Measurements from ENCODE around the gene CTNNB1.

The CTNNB1 gene

DNA sequence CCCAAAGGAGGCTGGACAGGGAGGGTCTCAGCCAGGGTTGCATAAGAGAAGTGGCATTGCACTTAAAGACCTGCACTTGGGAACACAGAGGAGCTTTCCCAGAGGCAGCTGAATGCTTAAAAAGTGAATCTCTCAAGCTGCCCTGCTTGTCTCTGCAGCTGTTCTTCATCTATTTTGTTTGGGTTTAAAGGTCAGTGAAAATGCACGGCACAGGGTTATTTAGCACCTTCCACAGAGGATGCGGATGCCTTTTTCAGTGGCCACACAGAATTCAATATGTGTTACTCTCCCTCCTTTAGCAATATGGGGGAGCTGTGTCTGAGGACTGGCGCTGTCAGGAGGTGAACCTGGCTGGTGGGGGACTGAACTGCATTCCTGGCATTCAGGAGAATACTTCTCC lies 22.7 kb upstream of the CTNNB1 start:
- DNase-seq (ENCODE audit: low read depth): no peak
- TF ChIP-seq, protein P1, sequence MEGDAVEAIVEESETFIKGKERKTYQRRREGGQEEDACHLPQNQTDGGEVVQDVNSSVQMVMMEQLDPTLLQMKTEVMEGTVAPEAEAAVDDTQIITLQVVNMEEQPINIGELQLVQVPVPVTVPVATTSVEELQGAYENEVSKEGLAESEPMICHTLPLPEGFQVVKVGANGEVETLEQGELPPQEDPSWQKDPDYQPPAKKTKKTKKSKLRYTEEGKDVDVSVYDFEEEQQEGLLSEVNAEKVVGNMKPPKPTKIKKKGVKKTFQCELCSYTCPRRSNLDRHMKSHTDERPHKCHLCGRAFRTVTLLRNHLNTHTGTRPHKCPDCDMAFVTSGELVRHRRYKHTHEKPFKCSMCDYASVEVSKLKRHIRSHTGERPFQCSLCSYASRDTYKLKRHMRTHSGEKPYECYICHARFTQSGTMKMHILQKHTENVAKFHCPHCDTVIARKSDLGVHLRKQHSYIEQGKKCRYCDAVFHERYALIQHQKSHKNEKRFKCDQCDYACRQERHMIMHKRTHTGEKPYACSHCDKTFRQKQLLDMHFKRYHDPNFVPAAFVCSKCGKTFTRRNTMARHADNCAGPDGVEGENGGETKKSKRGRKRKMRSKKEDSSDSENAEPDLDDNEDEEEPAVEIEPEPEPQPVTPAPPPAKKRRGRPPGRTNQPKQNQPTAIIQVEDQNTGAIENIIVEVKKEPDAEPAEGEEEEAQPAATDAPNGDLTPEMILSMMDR (conservative IDR thresholded peaks at IDR 0.05; ENCODE audit: control insufficient read depth, insufficient read depth, low read depth, low read length): no peak
- H3K4me3 ChIP-seq (ENCODE audit: control insufficient read depth, low read depth, low read length): no peak overlapping the region

DNA sequence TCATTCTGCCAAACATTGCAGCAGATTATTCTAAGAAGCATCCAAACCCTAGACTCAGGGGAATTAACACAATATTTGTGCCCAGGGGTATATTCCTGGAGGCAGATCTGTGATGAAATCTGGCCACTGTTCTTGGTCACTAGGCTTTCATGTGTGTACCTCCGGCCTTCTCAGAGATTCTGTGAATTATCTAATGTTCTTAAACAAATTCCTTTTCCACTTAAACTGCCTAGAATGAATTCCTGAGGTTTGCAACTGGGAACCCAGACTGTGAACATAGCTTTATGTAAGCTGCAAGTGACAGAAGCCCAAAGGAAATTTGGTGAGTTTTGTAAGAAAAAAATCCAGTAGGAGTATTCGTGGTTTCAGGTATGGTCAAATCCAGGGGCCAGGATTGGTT lies 20.7 kb upstream of the CTNNB1 start:
- H3K4me3 ChIP-seq (ENCODE audit: control insufficient read depth, low read depth, low read length): no peak overlapping the region
- no peak for DNase-seq (ENCODE audit: low read depth)
- TF ChIP-seq, protein P1 (conservative IDR thresholded peaks at IDR 0.05; ENCODE audit: control insufficient read depth, insufficient read depth, low read depth, low read length): no peak

DNA sequence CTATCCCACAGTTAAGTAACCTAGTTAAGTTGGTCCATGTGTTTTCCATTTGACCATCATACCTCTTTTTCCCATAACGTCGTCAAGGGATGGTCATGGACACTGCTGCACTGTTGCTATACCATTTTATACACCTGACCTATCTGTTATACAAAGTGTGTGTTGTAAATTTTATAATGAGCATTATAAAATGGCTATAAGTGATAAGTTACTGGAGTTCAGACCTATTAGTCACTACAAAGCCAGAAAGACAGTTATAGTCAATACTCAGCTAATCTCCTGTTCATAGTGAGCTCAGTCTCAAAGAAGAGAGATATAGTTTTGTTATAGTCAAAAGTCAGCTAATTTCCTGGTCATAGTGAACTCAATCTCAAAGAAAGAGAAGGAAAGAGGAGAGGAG lies 18.9 kb upstream of the CTNNB1 start:
- H3K4me3 ChIP-seq (ENCODE audit: control insufficient read depth, low read depth, low read length): no peak overlapping the region
- TF ChIP-seq, protein P1 (conservative IDR thresholded peaks at IDR 0.05; ENCODE audit: control insufficient read depth, insufficient read depth, low read depth, low read length): no peak
- DNase-seq (ENCODE audit: low read depth): no peak

DNA sequence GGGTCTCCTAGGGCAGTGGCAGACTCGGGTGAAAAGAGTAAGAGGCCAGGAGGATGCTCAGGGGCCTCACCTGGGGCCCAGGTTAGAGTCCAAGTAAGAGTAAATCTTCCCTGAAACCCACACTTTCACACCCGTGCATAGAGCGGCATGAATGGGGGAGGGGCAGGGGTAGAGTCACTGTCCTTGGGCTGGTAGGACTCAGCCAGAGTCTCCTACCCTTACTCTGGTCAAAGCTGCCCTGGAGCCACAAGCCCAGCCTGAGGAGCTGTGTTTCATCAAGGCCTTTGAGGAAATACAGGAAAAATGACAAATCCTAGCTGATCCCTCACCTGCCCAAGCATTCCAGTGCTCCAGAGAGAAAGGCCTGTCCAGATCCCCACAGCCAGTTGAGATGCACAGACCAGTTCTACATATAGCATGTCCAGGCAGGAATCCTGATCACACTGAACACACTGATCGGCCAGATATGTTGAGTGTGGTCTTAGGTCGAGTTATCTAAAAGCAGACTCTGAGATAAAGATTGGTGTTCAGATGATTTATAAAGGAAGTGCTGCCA lies 16.7 kb upstream of the CTNNB1 start:
- TF ChIP-seq, protein P1 (conservative IDR thresholded peaks at IDR 0.05; ENCODE audit: control insufficient read depth, insufficient read depth, low read depth, low read length): no peak
- H3K4me3 ChIP-seq (ENCODE audit: control insufficient read depth, low read depth, low read length): no peak overlapping the region
- DNase-seq (ENCODE audit: low read depth): no peak

DNA sequence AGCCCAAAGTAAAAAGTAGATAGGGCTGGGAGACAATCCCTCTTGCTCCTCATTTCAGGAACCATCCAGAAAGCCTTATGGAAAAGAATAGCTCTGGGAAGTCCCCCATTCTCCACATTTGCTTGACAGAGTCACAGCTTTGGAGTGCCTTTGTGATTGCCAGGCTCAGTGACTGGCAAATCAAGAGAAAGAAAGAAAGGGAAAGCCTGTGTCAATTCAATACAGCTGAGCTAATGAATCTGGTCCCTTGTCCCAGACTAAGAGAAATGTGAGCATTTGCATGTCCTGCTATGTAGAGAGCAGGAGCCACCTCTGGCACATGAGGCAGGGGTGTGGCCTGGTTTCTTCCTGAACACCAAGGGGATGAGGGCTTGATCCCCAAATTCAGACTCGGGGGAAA lies 14.9 kb upstream of the CTNNB1 start:
- H3K4me3 ChIP-seq (ENCODE audit: control insufficient read depth, low read depth, low read length): no peak overlapping the region
- TF ChIP-seq, protein P1 (conservative IDR thresholded peaks at IDR 0.05; ENCODE audit: control insufficient read depth, insufficient read depth, low read depth, low read length): no peak
- no peak for DNase-seq (ENCODE audit: low read depth)

DNA sequence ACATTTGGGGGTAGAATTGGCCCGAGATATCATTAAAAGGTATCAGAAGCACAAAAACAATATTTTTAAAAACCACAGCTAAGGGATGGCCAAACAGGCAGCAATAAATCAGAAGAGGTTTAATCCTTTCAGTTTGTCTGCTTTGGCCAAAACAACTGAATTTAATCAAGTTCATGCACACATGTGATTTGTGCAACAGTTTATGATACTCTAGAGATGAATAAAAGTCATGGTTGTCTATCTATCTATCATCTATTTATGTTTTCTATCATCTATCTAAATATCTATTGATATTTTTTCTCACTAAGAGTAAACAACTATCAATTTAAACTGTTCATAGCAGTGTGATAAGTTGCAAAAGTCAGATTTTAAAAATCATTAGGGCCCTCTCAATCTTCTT lies 13.0 kb upstream of the CTNNB1 start:
- H3K4me3 ChIP-seq (ENCODE audit: control insufficient read depth, low read depth, low read length): no peak overlapping the region
- TF ChIP-seq, protein P1 (conservative IDR thresholded peaks at IDR 0.05; ENCODE audit: control insufficient read depth, insufficient read depth, low read depth, low read length): no peak
- no peak for DNase-seq (ENCODE audit: low read depth)

DNA sequence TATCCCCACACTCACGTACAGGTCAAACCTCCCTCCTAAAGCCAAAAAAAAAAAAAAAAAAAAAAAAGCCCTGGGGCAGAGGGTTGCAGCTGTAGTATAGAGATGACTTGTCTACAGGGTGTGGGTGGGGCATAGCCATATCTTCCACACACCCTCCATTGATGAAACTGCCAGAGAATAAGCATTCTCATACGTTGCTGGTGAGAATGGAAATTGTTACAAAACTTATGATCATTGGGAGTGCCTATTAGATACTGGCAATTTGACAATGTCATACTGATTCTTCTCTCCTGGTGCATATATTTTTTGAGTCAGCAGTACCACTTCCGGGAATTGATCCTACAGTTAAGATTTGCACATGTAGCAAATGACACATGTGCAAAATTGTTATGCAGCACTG lies 11.0 kb upstream of the CTNNB1 start:
- H3K4me3 ChIP-seq (ENCODE audit: control insufficient read depth, low read depth, low read length): no peak overlapping the region
- TF ChIP-seq, protein P1 (conservative IDR thresholded peaks at IDR 0.05; ENCODE audit: control insufficient read depth, insufficient read depth, low read depth, low read length): no peak
- no peak for DNase-seq (ENCODE audit: low read depth)

Measured in fibroblast of mammary gland (primary cell).